Subcutaneous adipose tissue (tissue), 4 donors: ENCODE results near the gene A3GALT2. TPM values are rescaled to one million over a fixed set of nuclear protein-coding genes. Genes with fewer than 3 reads are reported as not detected.

ENCODE experiments used
- total RNA-seq, 4 donors: library from RNA; depleted of rRNA; stranded (reverse); fragments of >200 nt; gene quantifications; one replicate each; pipeline ENCODE4 v1.1.0, GENCODE V29; 2016
- TF ChIP-seq, protein P1 (sequence below): fragments of 450-650 bp; IDR thresholded peaks from one replicate; pipeline ENCODE4 v1.5.1; 2016; ENCODE audit warnings: low read depth, mild to moderate bottlenecking, control low read depth, antibody characterized with exemption, moderate library complexity

A3GALT2 gene
- total RNA-seq, 4 donors from 2014 or later, result not detected

DNA sequence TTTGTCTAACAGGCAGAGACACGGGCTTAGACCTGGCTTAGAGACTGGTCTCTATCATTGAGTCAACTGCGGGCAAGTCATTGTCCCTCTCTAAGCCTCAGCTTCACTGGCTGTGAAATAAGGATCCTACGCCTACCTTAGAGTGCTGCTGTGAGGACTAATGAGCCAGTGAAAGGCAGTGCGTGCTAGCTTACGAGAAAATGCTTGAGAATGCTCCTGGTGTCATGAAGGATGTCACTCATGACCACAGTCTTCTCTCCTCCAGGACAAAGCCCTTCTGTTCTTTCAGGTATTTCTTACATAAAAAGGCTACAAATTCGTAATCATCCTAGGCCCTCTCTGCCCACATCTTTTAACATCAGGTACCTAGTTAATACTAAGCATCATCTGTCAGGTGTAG, 16.5 kb upstream of the A3GALT2 start:
- TF ChIP-seq, protein P1, sequence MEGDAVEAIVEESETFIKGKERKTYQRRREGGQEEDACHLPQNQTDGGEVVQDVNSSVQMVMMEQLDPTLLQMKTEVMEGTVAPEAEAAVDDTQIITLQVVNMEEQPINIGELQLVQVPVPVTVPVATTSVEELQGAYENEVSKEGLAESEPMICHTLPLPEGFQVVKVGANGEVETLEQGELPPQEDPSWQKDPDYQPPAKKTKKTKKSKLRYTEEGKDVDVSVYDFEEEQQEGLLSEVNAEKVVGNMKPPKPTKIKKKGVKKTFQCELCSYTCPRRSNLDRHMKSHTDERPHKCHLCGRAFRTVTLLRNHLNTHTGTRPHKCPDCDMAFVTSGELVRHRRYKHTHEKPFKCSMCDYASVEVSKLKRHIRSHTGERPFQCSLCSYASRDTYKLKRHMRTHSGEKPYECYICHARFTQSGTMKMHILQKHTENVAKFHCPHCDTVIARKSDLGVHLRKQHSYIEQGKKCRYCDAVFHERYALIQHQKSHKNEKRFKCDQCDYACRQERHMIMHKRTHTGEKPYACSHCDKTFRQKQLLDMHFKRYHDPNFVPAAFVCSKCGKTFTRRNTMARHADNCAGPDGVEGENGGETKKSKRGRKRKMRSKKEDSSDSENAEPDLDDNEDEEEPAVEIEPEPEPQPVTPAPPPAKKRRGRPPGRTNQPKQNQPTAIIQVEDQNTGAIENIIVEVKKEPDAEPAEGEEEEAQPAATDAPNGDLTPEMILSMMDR, result no peak

DNA sequence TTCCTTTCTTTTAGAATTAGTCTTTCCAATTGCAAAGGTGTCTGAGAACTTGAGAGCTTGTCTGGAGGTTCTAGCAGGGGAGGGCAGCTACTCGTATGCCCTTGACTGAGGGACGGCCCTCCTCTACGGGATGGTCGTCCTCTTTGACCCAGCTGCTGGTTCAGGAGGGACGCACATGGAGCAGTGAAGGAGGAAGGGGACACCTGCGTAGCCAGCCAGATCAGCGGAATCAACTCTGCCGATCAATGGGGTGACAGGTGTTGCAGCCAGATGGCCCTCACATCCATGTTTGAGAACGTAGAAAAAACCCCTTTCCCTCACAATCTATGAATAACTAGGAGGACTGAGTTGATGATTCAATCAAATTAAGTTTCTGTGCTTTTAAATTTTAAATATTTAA, 15.7 kb upstream of the A3GALT2 start:
- TF ChIP-seq, protein P1, result no peak

GRCh38 chr1:33335020-33335419, 14.1 kb upstream of the A3GALT2 start:
- TF ChIP-seq, protein P1, result no peak

GRCh38 chr1:33334081-33334552, 13.2 kb upstream of the A3GALT2 start:
- TF ChIP-seq, protein P1, result no peak

GRCh38 chr1:33332881-33333280, 12.0 kb upstream of the A3GALT2 start:
- TF ChIP-seq, protein P1, result no peak

- TF ChIP-seq, protein P1, result no peak
Measured at GRCh38 chr1:33332357-33332789, 11.5 kb upstream of the A3GALT2 start.

DNA sequence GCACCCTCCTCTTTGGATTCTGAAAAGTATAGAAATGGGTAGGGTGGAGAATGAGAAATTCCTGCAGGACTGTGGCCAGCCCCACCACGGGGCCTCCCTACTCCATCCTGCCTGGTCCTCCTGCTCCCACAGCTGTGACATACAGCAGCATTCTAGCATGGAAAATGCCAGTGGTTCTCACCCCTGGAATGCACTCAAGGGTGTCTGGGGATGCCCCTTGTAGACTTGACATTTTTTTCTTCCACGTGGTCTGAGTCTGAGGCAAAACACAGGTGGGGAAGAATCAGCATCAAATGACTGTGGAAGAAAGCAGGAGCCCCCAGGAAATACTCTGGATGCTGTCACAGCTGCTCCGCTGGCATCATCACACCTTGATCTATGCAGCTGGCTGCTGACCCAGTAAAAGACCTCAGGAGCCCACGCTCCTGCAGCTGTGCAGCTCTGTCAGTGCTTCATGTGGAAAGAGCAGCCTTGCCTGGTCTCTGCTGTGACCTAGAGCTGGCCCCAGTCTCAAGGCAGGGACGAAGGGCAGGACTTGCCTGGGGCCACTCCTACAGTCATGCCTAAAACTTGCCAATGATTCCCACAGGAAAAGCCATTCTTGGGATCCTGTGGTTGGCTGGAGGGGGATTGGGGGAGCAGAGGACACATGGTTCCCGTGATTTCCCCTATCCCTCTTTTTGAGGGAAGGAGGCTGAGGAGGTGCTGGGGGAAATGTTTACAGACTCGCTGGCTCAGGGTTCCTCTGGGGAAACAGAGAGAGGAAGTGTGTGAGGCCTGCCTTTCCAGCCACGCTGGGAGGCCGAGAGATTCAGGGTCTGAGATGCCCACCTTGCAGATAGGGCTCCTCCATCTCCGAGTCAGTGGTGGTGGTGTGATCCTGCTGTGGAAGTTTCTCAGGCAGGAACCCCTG, 10.8 kb upstream of the A3GALT2 start:
- TF ChIP-seq, protein P1, result no peak
